ENCODE data around the gene CGNL1.

Gene CGNL1

DNA sequence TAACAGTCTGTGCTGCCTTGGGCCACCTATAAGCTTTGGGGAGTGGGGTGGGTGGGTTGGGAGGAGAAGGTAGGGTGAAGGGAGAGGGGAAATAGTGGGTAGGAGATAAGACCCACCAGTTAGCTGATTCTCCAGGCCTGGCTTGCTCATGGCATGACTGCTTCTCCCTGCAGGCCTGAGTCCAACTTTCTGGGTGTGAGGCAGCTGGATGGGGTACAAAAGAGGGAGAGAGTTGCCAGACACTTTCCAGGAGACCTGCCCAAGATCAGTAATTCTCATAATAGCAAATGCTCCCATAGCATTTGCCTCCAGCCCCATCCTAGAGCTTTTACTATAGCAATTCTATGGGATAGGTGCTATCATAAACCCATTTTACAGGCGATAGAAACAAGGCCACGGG, 7.7 kb downstream of the CGNL1 start:
- Histone ChIP-seq H3K4ac (ENCODE audit: low read depth in 1 of 2, low read length in 2 of 2) (no peak overlapping the region), H3K9ac (ENCODE audit: low read length) (no peak overlapping the region), H3K79me1 (replicated peaks; ENCODE audit: low read length, poor library complexity, severe bottlenecking) (peaks cover 23% of the 10 kb centered on the region), H2AFZ (ENCODE audit: low read depth, low read length) (no peak overlapping the region), H2BK15ac (ENCODE audit: low read depth, poor library complexity, severe bottlenecking) (no peak overlapping the region), H2BK5ac (ENCODE audit: low read depth, low read length, poor library complexity, severe bottlenecking) (no peak overlapping the region), H3K18ac (ENCODE audit: low read depth in 1 of 2, low read length in 2 of 2) (no peak overlapping the region), H2AK5ac (ENCODE audit: low read length, severe bottlenecking) (no peak overlapping the region), H3K9me3 (ENCODE audit: control insufficient read depth, low read length) (no peaks in the 10 kb centered on the region), H4K8ac (ENCODE audit: low read length) (no peak overlapping the region), H3K27ac (ENCODE audit: low read length, poor library complexity, severe bottlenecking) (no peak overlapping the region), H4K91ac (ENCODE audit: low read length) (no peak overlapping the region), H3K36me3 (ENCODE audit: control insufficient read depth in 1 of 2, insufficient read depth in 2 of 2, low read depth in 1 of 2, low read length in 2 of 2) (peaks cover 0 to 12% of the 10 kb centered on the region in 2 experiments), H3K23ac (ENCODE audit: low read length in 2 of 2) (no peak overlapping the region), H2BK120ac (ENCODE audit: low read depth, low read length) (no peak overlapping the region), H3K4me2 (ENCODE audit: low read length, poor library complexity, severe bottlenecking) (no peak overlapping the region), H2BK12ac (ENCODE audit: low read length in 2 of 2) (no peak overlapping the region), H3K4me1 (ENCODE audit: control insufficient read depth, insufficient read depth, low read depth, low read length) (peaks cover 17% of the 10 kb centered on the region), H3K14ac (ENCODE audit: low read length in 2 of 2) (no peak overlapping the region), H3K4me3 (ENCODE audit: insufficient read depth in 1 of 2, low read depth in 1 of 2, low read length in 2 of 2) (no peak overlapping the region), H3K27me3 (ENCODE audit: control insufficient read depth in 1 of 2, insufficient read depth in 1 of 2, low read length in 2 of 2) (peaks cover 0 to 60% of the 10 kb centered on the region in 2 experiments)
- WGBS: 98% methylated on average over 2 of the region's 2 CpGs
- DNase-seq: no peak

DNA sequence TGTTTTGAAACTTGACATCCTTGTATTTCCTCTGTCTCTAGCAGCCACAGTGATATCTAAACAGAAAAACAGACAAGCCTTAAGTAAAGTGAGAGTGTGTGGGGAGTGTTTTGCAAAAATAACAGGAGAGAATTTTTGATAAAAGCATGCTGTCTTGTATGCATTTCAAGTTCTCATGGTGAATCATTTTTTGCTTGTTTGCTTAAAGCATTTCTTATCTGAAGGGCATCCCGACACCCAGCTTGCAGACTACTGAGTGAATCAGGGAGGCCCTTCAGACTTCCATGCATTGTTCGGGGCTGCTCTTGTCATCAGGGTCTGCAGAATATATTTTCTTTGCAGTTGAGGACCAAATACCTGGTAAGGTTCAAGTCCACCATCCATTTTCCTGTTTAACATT, 8.5 kb downstream of the CGNL1 start:
- Histone ChIP-seq H3K4me2 (ENCODE audit: low read length, poor library complexity, severe bottlenecking) (no peak overlapping the region), H3K4ac (ENCODE audit: low read depth in 1 of 2, low read length in 2 of 2) (no peak overlapping the region), H3K9ac (ENCODE audit: low read length) (no peak overlapping the region), H2BK120ac (ENCODE audit: low read depth, low read length) (no peak overlapping the region), H3K9me3 (ENCODE audit: control insufficient read depth, low read length) (no peaks in the 10 kb centered on the region), H4K8ac (ENCODE audit: low read length) (no peak overlapping the region), H2AFZ (ENCODE audit: low read depth, low read length) (no peak overlapping the region), H3K36me3 (ENCODE audit: control insufficient read depth in 1 of 2, insufficient read depth in 2 of 2, low read depth in 1 of 2, low read length in 2 of 2) (peaks cover 0 to 12% of the 10 kb centered on the region in 2 experiments), H3K18ac (ENCODE audit: low read depth in 1 of 2, low read length in 2 of 2) (no peak overlapping the region), H3K23ac (ENCODE audit: low read length in 2 of 2) (no peak overlapping the region), H4K91ac (ENCODE audit: low read length) (no peak overlapping the region), H3K4me1 (ENCODE audit: control insufficient read depth, insufficient read depth, low read depth, low read length) (peaks cover 17% of the 10 kb centered on the region), H3K4me3 (ENCODE audit: insufficient read depth in 1 of 2, low read depth in 1 of 2, low read length in 2 of 2) (no peak overlapping the region), H3K14ac (ENCODE audit: low read length in 2 of 2) (no peak overlapping the region), H2BK15ac (ENCODE audit: low read depth, poor library complexity, severe bottlenecking) (no peak overlapping the region), H2BK5ac (ENCODE audit: low read depth, low read length, poor library complexity, severe bottlenecking) (no peak overlapping the region), H2AK5ac (ENCODE audit: low read length, severe bottlenecking) (no peak overlapping the region), H2BK12ac (ENCODE audit: low read length in 2 of 2) (no peak overlapping the region), H3K27ac (ENCODE audit: low read length, poor library complexity, severe bottlenecking) (peak overlapping the region; percentile 18), H3K79me1 (replicated peaks; ENCODE audit: low read length, poor library complexity, severe bottlenecking) (peaks cover 21% of the 10 kb centered on the region), H3K27me3 (ENCODE audit: control insufficient read depth in 1 of 2, insufficient read depth in 1 of 2, low read length in 2 of 2) (peaks cover 0 to 58% of the 10 kb centered on the region in 2 experiments)
- WGBS: 55% methylated on average over 2 of the region's 2 CpGs
- peak; percentile 32 for DNase-seq

DNA sequence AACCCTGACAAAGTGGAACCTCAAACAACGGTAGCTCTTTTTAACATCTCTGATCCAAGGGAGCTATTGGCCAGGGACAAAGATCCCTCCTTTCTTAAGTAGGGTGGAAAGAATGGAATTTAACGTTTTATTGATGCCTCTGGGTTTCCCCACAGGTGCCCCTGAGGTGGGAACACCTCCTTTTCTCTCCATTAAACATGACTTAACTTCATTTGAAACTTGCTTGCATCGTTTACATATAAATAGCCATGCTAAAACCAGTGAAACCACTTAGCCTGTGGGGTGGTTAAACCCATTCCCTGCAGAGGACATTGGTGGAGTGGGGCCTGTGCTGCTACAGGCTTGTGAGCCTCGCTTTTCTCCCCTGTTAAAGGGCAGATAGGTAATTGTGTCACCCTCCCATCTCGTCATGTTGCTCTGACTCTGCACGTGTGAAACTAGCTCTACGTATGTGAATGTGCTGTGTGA, 9.7 kb downstream of the CGNL1 start:
- Histone ChIP-seq H2AK5ac (ENCODE audit: low read length, severe bottlenecking) (no peak overlapping the region), H4K91ac (ENCODE audit: low read length) (no peak overlapping the region), H2BK12ac (ENCODE audit: low read length in 2 of 2) (no peak overlapping the region), H3K4me2 (ENCODE audit: low read length, poor library complexity, severe bottlenecking) (no peak overlapping the region), H3K36me3 (ENCODE audit: control insufficient read depth in 1 of 2, insufficient read depth in 2 of 2, low read depth in 1 of 2, low read length in 2 of 2) (peaks cover 0 to 6% of the 10 kb centered on the region in 2 experiments), H3K79me1 (replicated peaks; ENCODE audit: low read length, poor library complexity, severe bottlenecking) (peaks cover 23% of the 10 kb centered on the region), H2BK5ac (ENCODE audit: low read depth, low read length, poor library complexity, severe bottlenecking) (no peak overlapping the region), H3K27ac (ENCODE audit: low read length, poor library complexity, severe bottlenecking) (no peak overlapping the region), H3K4ac (ENCODE audit: low read depth in 1 of 2, low read length in 2 of 2) (no peak overlapping the region), H2BK120ac (ENCODE audit: low read depth, low read length) (no peak overlapping the region), H2AFZ (ENCODE audit: low read depth, low read length) (no peak overlapping the region), H3K23ac (ENCODE audit: low read length in 2 of 2) (no peak overlapping the region), H3K4me1 (ENCODE audit: control insufficient read depth, insufficient read depth, low read depth, low read length) (peaks cover 13% of the 10 kb centered on the region), H2BK15ac (ENCODE audit: low read depth, poor library complexity, severe bottlenecking) (no peak overlapping the region), H3K9me3 (ENCODE audit: control insufficient read depth, low read length) (no peaks in the 10 kb centered on the region), H3K14ac (ENCODE audit: low read length in 2 of 2) (no peak overlapping the region), H4K8ac (ENCODE audit: low read length) (no peak overlapping the region), H3K27me3 (ENCODE audit: control insufficient read depth in 1 of 2, insufficient read depth in 1 of 2, low read length in 2 of 2) (peaks cover 0 to 57% of the 10 kb centered on the region in 2 experiments), H3K9ac (ENCODE audit: low read length) (no peak overlapping the region), H3K18ac (ENCODE audit: low read depth in 1 of 2, low read length in 2 of 2) (no peak overlapping the region), H3K4me3 (ENCODE audit: insufficient read depth in 1 of 2, low read depth in 1 of 2, low read length in 2 of 2) (no peak overlapping the region)
- 80% methylated on average over 6 of the region's 7 CpGs for WGBS
- DNase-seq: no peak

GRCh38 chr15:57386976-57387375, 10.7 kb downstream of the CGNL1 start:
- Histone ChIP-seq H4K91ac (ENCODE audit: low read length) (no peak overlapping the region), H3K36me3 (ENCODE audit: control insufficient read depth in 1 of 2, insufficient read depth in 2 of 2, low read depth in 1 of 2, low read length in 2 of 2) (peaks cover 0 to 6% of the 10 kb centered on the region in 2 experiments), H3K4me3 (ENCODE audit: insufficient read depth in 1 of 2, low read depth in 1 of 2, low read length in 2 of 2) (no peak overlapping the region), H3K23ac (ENCODE audit: low read length in 2 of 2) (no peak overlapping the region), H3K27ac (ENCODE audit: low read length, poor library complexity, severe bottlenecking) (no peak overlapping the region), H2BK120ac (ENCODE audit: low read depth, low read length) (no peak overlapping the region), H2BK15ac (ENCODE audit: low read depth, poor library complexity, severe bottlenecking) (no peak overlapping the region), H3K4ac (ENCODE audit: low read depth in 1 of 2, low read length in 2 of 2) (no peak overlapping the region), H2AK5ac (ENCODE audit: low read length, severe bottlenecking) (no peak overlapping the region), H3K9ac (ENCODE audit: low read length) (no peak overlapping the region), H3K4me2 (ENCODE audit: low read length, poor library complexity, severe bottlenecking) (no peak overlapping the region), H4K8ac (ENCODE audit: low read length) (no peak overlapping the region), H3K18ac (ENCODE audit: low read depth in 1 of 2, low read length in 2 of 2) (no peak overlapping the region), H3K79me1 (replicated peaks; ENCODE audit: low read length, poor library complexity, severe bottlenecking) (peaks cover 25% of the 10 kb centered on the region), H3K14ac (ENCODE audit: low read length in 2 of 2) (no peak overlapping the region), H3K4me1 (ENCODE audit: control insufficient read depth, insufficient read depth, low read depth, low read length) (peaks cover 13% of the 10 kb centered on the region), H3K27me3 (ENCODE audit: control insufficient read depth in 1 of 2, insufficient read depth in 1 of 2, low read length in 2 of 2) (peaks cover 0 to 59% of the 10 kb centered on the region in 2 experiments), H2BK5ac (ENCODE audit: low read depth, low read length, poor library complexity, severe bottlenecking) (no peak overlapping the region), H2AFZ (ENCODE audit: low read depth, low read length) (no peak overlapping the region), H3K9me3 (ENCODE audit: control insufficient read depth, low read length) (peaks cover 5% of the 10 kb centered on the region), H2BK12ac (ENCODE audit: low read length in 2 of 2) (no peak overlapping the region)
- no peak for DNase-seq
- 79% methylated on average over 2 of the region's 4 CpGs for WGBS
